ENCODE results near the gene MARCHF10.

The MARCHF10 gene

GRCh38 chr17:62672957-62673356, 135.2 kb downstream of the MARCHF10 start:
- no peak overlapping the region for H3K4me3 ChIP-seq (ENCODE audit: low read length)
- H3K27me3 ChIP-seq (ENCODE audit: control insufficient read depth, insufficient read depth, low read length) = no peaks in the 10 kb centered on the region
- H3K9ac ChIP-seq (ENCODE audit: low read length) = no peak overlapping the region
- no peaks in the 10 kb centered on the region for H3K9me3 ChIP-seq (ENCODE audit: control insufficient read depth, low read length)
- H3K4me1 ChIP-seq (ENCODE audit: control insufficient read depth, insufficient read depth, low read length) = peaks cover 8% of the 10 kb centered on the region
- no peaks in the 10 kb centered on the region for H3K36me3 ChIP-seq (ENCODE audit: control insufficient read depth, insufficient read depth, low read length)

GRCh38 chr17:62671553-62671952, 136.6 kb downstream of the MARCHF10 start:
- peaks cover 8% of the 10 kb centered on the region for H3K4me1 ChIP-seq (ENCODE audit: control insufficient read depth, insufficient read depth, low read length)
- H3K9me3 ChIP-seq (ENCODE audit: control insufficient read depth, low read length) = no peaks in the 10 kb centered on the region
- no peak overlapping the region for H3K4me3 ChIP-seq (ENCODE audit: low read length)
- no peaks in the 10 kb centered on the region for H3K27me3 ChIP-seq (ENCODE audit: control insufficient read depth, insufficient read depth, low read length)
- H3K36me3 ChIP-seq (ENCODE audit: control insufficient read depth, insufficient read depth, low read length) = no peaks in the 10 kb centered on the region
- H3K9ac ChIP-seq (ENCODE audit: low read length) = no peak overlapping the region

- no peaks in the 10 kb centered on the region for H3K36me3 ChIP-seq (ENCODE audit: control insufficient read depth, insufficient read depth, low read length)
Observed at GRCh38 chr17:62670202-62670821, 137.8 kb downstream of the MARCHF10 start.

GRCh38 chr17:62668091-62668804, 139.9 kb downstream of the MARCHF10 start:
- Histone ChIP-seq H3K27me3 (ENCODE audit: control insufficient read depth, insufficient read depth, low read length) (no peaks in the 10 kb centered on the region), H3K9me3 (ENCODE audit: control insufficient read depth, low read length) (no peaks in the 10 kb centered on the region), H3K4me3 (ENCODE audit: low read length) (no peak overlapping the region), H3K4me1 (ENCODE audit: control insufficient read depth, insufficient read depth, low read length) (peaks cover 8% of the 10 kb centered on the region), H3K36me3 (ENCODE audit: control insufficient read depth, insufficient read depth, low read length) (no peaks in the 10 kb centered on the region), H3K9ac (ENCODE audit: low read length) (no peak overlapping the region)

More at GRCh38 chr17:62670202-62670821, 137.8 kb downstream of the MARCHF10 start:
- Histone ChIP-seq H3K9ac (ENCODE audit: low read length) (no peak overlapping the region), H3K27me3 (ENCODE audit: control insufficient read depth, insufficient read depth, low read length) (no peaks in the 10 kb centered on the region), H3K9me3 (ENCODE audit: control insufficient read depth, low read length) (no peaks in the 10 kb centered on the region), H3K4me1 (ENCODE audit: control insufficient read depth, insufficient read depth, low read length) (peaks cover 8% of the 10 kb centered on the region), H3K4me3 (ENCODE audit: low read length) (no peak overlapping the region)

- Histone ChIP-seq H3K27me3 (ENCODE audit: control insufficient read depth, insufficient read depth, low read length) (no peaks in the 10 kb centered on the region), H3K9ac (ENCODE audit: low read length) (no peak overlapping the region), H3K36me3 (ENCODE audit: control insufficient read depth, insufficient read depth, low read length) (no peaks in the 10 kb centered on the region), H3K4me1 (ENCODE audit: control insufficient read depth, insufficient read depth, low read length) (peaks cover 5% of the 10 kb centered on the region), H3K9me3 (ENCODE audit: control insufficient read depth, low read length) (no peaks in the 10 kb centered on the region), H3K4me3 (ENCODE audit: low read length) (no peak overlapping the region)
Observed at GRCh38 chr17:62666801-62667591, 141.1 kb downstream of the MARCHF10 start.

- H3K9me3 ChIP-seq (ENCODE audit: control insufficient read depth, low read length) = no peaks in the 10 kb centered on the region
- no peak overlapping the region for H3K9ac ChIP-seq (ENCODE audit: low read length)
- no peaks in the 10 kb centered on the region for H3K4me1 ChIP-seq (ENCODE audit: control insufficient read depth, insufficient read depth, low read length)
- no peaks in the 10 kb centered on the region for H3K27me3 ChIP-seq (ENCODE audit: control insufficient read depth, insufficient read depth, low read length)
- no peak overlapping the region for H3K4me3 ChIP-seq (ENCODE audit: low read length)
- H3K36me3 ChIP-seq (ENCODE audit: control insufficient read depth, insufficient read depth, low read length) = no peaks in the 10 kb centered on the region
Observed at GRCh38 chr17:62666061-62666800, 141.9 kb downstream of the MARCHF10 start.

GRCh38 chr17:62665599-62665998, 142.5 kb downstream of the MARCHF10 start:
- no peak overlapping the region for H3K9ac ChIP-seq (ENCODE audit: low read length)
- no peaks in the 10 kb centered on the region for H3K4me1 ChIP-seq (ENCODE audit: control insufficient read depth, insufficient read depth, low read length)
- H3K27me3 ChIP-seq (ENCODE audit: control insufficient read depth, insufficient read depth, low read length) = no peaks in the 10 kb centered on the region
- H3K9me3 ChIP-seq (ENCODE audit: control insufficient read depth, low read length) = no peaks in the 10 kb centered on the region
- no peak overlapping the region for H3K4me3 ChIP-seq (ENCODE audit: low read length)
- no peaks in the 10 kb centered on the region for H3K36me3 ChIP-seq (ENCODE audit: control insufficient read depth, insufficient read depth, low read length)

GRCh38 chr17:62664336-62665120, 143.6 kb downstream of the MARCHF10 start:
- Histone ChIP-seq H3K27me3 (ENCODE audit: control insufficient read depth, insufficient read depth, low read length) (no peaks in the 10 kb centered on the region), H3K36me3 (ENCODE audit: control insufficient read depth, insufficient read depth, low read length) (no peaks in the 10 kb centered on the region), H3K4me3 (ENCODE audit: low read length) (no peak overlapping the region), H3K9ac (ENCODE audit: low read length) (no peak overlapping the region), H3K9me3 (ENCODE audit: control insufficient read depth, low read length) (no peaks in the 10 kb centered on the region), H3K4me1 (ENCODE audit: control insufficient read depth, insufficient read depth, low read length) (no peaks in the 10 kb centered on the region)

GRCh38 chr17:62663304-62663703, 144.8 kb downstream of the MARCHF10 start:
- no peak overlapping the region for H3K9ac ChIP-seq (ENCODE audit: low read length)
- H3K27me3 ChIP-seq (ENCODE audit: control insufficient read depth, insufficient read depth, low read length) = no peaks in the 10 kb centered on the region
- no peaks in the 10 kb centered on the region for H3K36me3 ChIP-seq (ENCODE audit: control insufficient read depth, insufficient read depth, low read length)

GRCh38 chr17:62662855-62663254, 145.3 kb downstream of the MARCHF10 start:
- H3K9me3 ChIP-seq (ENCODE audit: control insufficient read depth, low read length) = no peaks in the 10 kb centered on the region
- H3K4me3 ChIP-seq (ENCODE audit: low read length) = no peak overlapping the region
- H3K27me3 ChIP-seq (ENCODE audit: control insufficient read depth, insufficient read depth, low read length) = no peaks in the 10 kb centered on the region
- H3K9ac ChIP-seq (ENCODE audit: low read length) = no peak overlapping the region
- no peaks in the 10 kb centered on the region for H3K36me3 ChIP-seq (ENCODE audit: control insufficient read depth, insufficient read depth, low read length)
- no peaks in the 10 kb centered on the region for H3K4me1 ChIP-seq (ENCODE audit: control insufficient read depth, insufficient read depth, low read length)

More at GRCh38 chr17:62663304-62663703, 144.8 kb downstream of the MARCHF10 start:
- no peak overlapping the region for H3K4me3 ChIP-seq (ENCODE audit: low read length)
- H3K4me1 ChIP-seq (ENCODE audit: control insufficient read depth, insufficient read depth, low read length) = no peaks in the 10 kb centered on the region
- H3K9me3 ChIP-seq (ENCODE audit: control insufficient read depth, low read length) = no peaks in the 10 kb centered on the region

GRCh38 chr17:62661337-62661736, 146.8 kb downstream of the MARCHF10 start:
- Histone ChIP-seq H3K4me3 (ENCODE audit: low read length) (no peak overlapping the region), H3K36me3 (ENCODE audit: control insufficient read depth, insufficient read depth, low read length) (no peaks in the 10 kb centered on the region), H3K9ac (ENCODE audit: low read length) (no peak overlapping the region), H3K9me3 (ENCODE audit: control insufficient read depth, low read length) (no peaks in the 10 kb centered on the region), H3K27me3 (ENCODE audit: control insufficient read depth, insufficient read depth, low read length) (no peaks in the 10 kb centered on the region), H3K4me1 (ENCODE audit: control insufficient read depth, insufficient read depth, low read length) (no peaks in the 10 kb centered on the region)

Measured in mucosa of stomach (tissue), 1 donor.